Fibroblast of lung (primary cell): ENCODE results near the gene ZNF501. TPM values are rescaled to one million over a fixed set of nuclear protein-coding genes. Genes with fewer than 3 reads are reported as not detected.

Experiments used
- DNase-seq, 2 donors: peaks; one replicate each; pipeline versions ENCODE4 v3.0.0 to v3.0.0-alpha.2; 2010; ENCODE audit warnings: low read depth in 2 of 2
- H2AFZ ChIP-seq: 2 replicates; pipeline ENCODE4 v1.5.1; 2012; ENCODE audit warnings: low read length, control low read depth, inconsistent platforms
- H3K27ac ChIP-seq: 2 replicates; pipeline ENCODE4 v1.5.1; 2011; ENCODE audit warnings: low read length, control low read depth; ENCODE audit not compliant: insufficient read depth
- H3K27me3 ChIP-seq: 2 replicates; pipeline ENCODE4 v1.5.1; 2011; ENCODE audit warnings: mild to moderate bottlenecking, low read length; ENCODE audit not compliant: control insufficient read depth, insufficient read depth
- H3K36me3 ChIP-seq: 2 replicates; pipeline ENCODE4 v1.5.1; 2011; ENCODE audit warnings: low read length; ENCODE audit not compliant: control insufficient read depth, insufficient read depth
- H3K4me1 ChIP-seq: 2 replicates; pipeline ENCODE4 v1.5.1; 2011; ENCODE audit warnings: low read length; ENCODE audit not compliant: control insufficient read depth, insufficient read depth; ENCODE audit errors: extremely low read depth
- H3K4me2 ChIP-seq: 2 replicates; pipeline ENCODE4 v1.5.1; 2011; ENCODE audit warnings: low read length, control low read depth; ENCODE audit not compliant: insufficient read depth; ENCODE audit errors: extremely low read depth
- H3K4me3 ChIP-seq, 4 experiments: fragments of 200-600 bp in 1 of 4; sonication (generic) in 1 of 4; replicated peaks in 1 of 4; 2 replicates each; pipeline ENCODE4 v1.5.1; 2011 to 2016; ENCODE audit warnings: low read length in 4 of 4, low read depth in 3 of 4, mild to moderate bottlenecking in 3 of 4, control low read depth in 2 of 4, inconsistent platforms in 1 of 4, mixed read lengths in 1 of 4; ENCODE audit not compliant: insufficient read depth in 1 of 4; ENCODE audit errors: control extremely low read depth in 1 of 4
- H3K79me2 ChIP-seq: 2 replicates; pipeline ENCODE4 v1.5.1; 2012; ENCODE audit warnings: mild to moderate bottlenecking, low read length, inconsistent platforms; ENCODE audit not compliant: control insufficient read depth, insufficient read depth
- H3K9ac ChIP-seq: 2 replicates; pipeline ENCODE4 v1.5.1; 2011; ENCODE audit warnings: mild to moderate bottlenecking, low read length, control low read depth; ENCODE audit not compliant: insufficient read depth
- H3K9me3 ChIP-seq: 2 replicates; pipeline ENCODE4 v1.5.1; 2012; ENCODE audit warnings: low read depth, low read length; ENCODE audit not compliant: control insufficient read depth, insufficient read depth
- H4K20me1 ChIP-seq: 2 replicates; pipeline ENCODE4 v1.5.1; 2011; ENCODE audit warnings: low read length; ENCODE audit not compliant: control insufficient read depth, insufficient read depth; ENCODE audit errors: extremely low read depth
- EZH2 ChIP-seq: IDR thresholded peaks from 2 replicates; pipeline ENCODE4 v1.5.1; 2012; ENCODE audit warnings: low read length, control low read depth, mild to moderate bottlenecking; ENCODE audit errors: missing control alignments
- polyA minus RNA-seq: library from RNA; depleted of rRNA, polyadenylated mRNA; stranded (reverse); fragments of >200 nt; gene quantifications from 2 replicates; pipeline ENCODE4 v1.2.3, GENCODE V29; 2011; ENCODE audit warnings: low replicate concordance
- polyA plus RNA-seq, 2 donors: library from polyadenylated mRNA; depleted of rRNA in 1 of 2; stranded (reverse) in 1 of 2; unstranded in 1 of 2; fragments of >200 nt; gene quantifications; 2 replicates each; pipeline ENCODE4 v1.2.1, GENCODE V29; 2011 to 2012; ENCODE audit warnings: missing spikeins in 1 of 2
- total RNA-seq: library from RNA; depleted of rRNA; stranded (reverse); fragments of >200 nt; gene quantifications from 2 replicates; pipeline ENCODE4 v1.2.1, GENCODE V29; 2014
- TF ChIP-seq, protein P1 (sequence below), 2 donors: IDR thresholded peaks in 1 of 2; conservative IDR thresholded peaks in 1 of 2; 1 replicate in 1 of 2; 2 replicates in 1 of 2; pipeline ENCODE4 v1.5.1; 2011 to 2012; ENCODE audit warnings: low read length in 2 of 2, control low read depth in 1 of 2, inconsistent platforms in 1 of 2, low read depth in 1 of 2, mild to moderate bottlenecking in 1 of 2

ZNF501 gene
- 11.3 and 16.0 TPM in 2 replicates for total RNA-seq
- polyA plus RNA-seq = 3.2 and 3.7 TPM in 2 replicates
- 2.7 and 3.0 TPM in 2 replicates for polyA plus RNA-seq (2012)
- polyA minus RNA-seq = 2.4 TPM in 1 of 2 replicates, not detected in the other

DNA sequence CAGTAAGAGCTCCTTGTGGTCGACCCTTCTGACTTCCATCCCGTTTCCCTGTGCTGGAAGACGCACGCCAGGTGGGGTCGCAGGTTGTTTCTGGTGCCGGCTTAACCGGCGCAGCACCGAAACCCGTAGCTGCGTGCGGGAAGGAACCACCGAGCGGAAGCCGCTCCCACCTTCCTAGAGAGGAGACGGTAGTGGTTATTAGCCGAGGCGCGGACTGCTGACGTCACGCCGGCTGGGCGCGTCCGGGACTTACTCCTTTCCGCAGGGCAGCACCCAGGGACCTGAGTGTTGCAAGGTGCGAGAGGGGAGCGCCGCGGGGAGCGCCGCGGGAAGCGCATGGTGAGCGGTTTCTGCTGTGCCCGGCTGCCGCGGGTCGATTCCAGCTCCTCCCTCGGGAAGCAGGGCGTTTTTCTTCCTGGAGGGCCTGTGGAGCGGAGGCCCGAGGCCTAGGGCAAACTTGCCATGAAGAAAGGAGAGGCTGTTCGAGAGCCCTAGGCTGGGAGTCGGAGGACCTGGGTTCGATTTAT is at the start of gene ZNF501:
Gene ZNF501 (plus strand): TSS at position 252 of the 527 bp plus-strand sequence. CDS start 4,787 bp downstream, outside the sequence.
- H3K27me3 ChIP-seq = no peaks in the 10 kb centered on the region
- TF ChIP-seq EZH2 = no peak
- TF ChIP-seq, protein P1, sequence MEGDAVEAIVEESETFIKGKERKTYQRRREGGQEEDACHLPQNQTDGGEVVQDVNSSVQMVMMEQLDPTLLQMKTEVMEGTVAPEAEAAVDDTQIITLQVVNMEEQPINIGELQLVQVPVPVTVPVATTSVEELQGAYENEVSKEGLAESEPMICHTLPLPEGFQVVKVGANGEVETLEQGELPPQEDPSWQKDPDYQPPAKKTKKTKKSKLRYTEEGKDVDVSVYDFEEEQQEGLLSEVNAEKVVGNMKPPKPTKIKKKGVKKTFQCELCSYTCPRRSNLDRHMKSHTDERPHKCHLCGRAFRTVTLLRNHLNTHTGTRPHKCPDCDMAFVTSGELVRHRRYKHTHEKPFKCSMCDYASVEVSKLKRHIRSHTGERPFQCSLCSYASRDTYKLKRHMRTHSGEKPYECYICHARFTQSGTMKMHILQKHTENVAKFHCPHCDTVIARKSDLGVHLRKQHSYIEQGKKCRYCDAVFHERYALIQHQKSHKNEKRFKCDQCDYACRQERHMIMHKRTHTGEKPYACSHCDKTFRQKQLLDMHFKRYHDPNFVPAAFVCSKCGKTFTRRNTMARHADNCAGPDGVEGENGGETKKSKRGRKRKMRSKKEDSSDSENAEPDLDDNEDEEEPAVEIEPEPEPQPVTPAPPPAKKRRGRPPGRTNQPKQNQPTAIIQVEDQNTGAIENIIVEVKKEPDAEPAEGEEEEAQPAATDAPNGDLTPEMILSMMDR (conservative IDR thresholded peaks at IDR 0.05 in 1 of 2, IDR thresholded peaks at IDR 0.05 in 1 of 2; ENCODE audit: low read depth in 1 of 2, low read length in 2 of 2) = no peak
- peak; percentile 93 to 96 for DNase-seq
- no peaks in the 10 kb centered on the region for H3K79me2 ChIP-seq
- H3K9me3 ChIP-seq = peaks cover 1% of the 10 kb centered on the region
- peak within 1 kb of the TSS; percentile 99 for H2AFZ ChIP-seq
- peak within 1 kb of the TSS; percentile 60 for H3K4me2 ChIP-seq
- peak within 1 kb of the TSS; percentile 50 to 88 (median 70) for H3K4me3 ChIP-seq
- no peaks in the 10 kb centered on the region for H4K20me1 ChIP-seq
- no peaks in the 10 kb centered on the region for H3K36me3 ChIP-seq
- no peaks in the 10 kb centered on the region for H3K4me1 ChIP-seq
- H3K9ac ChIP-seq = peak within 1 kb of the TSS; percentile 28
- peak within 1 kb of the TSS; percentile 20 for H3K27ac ChIP-seq

GRCh38 chr3:44680921-44681455 is 48.4 kb upstream of the ZNF501 start:
- no peaks in the 10 kb centered on the region for H3K27me3 ChIP-seq
- no peak overlapping the region for H3K27ac ChIP-seq
- no peaks in the 10 kb centered on the region for H3K9me3 ChIP-seq
- H3K79me2 ChIP-seq = no peaks in the 10 kb centered on the region
- DNase-seq = peak in 1 of 2 donors; percentile 26
- H3K36me3 ChIP-seq = no peaks in the 10 kb centered on the region
- no peak overlapping the region for H3K4me2 ChIP-seq
- no peaks in the 10 kb centered on the region for H4K20me1 ChIP-seq
- no peak overlapping the region for H3K4me3 ChIP-seq
- no peak overlapping the region for H2AFZ ChIP-seq
- no peaks in the 10 kb centered on the region for H3K4me1 ChIP-seq
- H3K9ac ChIP-seq = no peak overlapping the region
- no peak for TF ChIP-seq EZH2
- TF ChIP-seq, protein P1 (conservative IDR thresholded peaks at IDR 0.05 in 1 of 2, IDR thresholded peaks at IDR 0.05 in 1 of 2; ENCODE audit: low read depth in 1 of 2, low read length in 2 of 2) = no peak

GRCh38 chr3:44682182-44682896 is 47.1 kb upstream of the ZNF501 start:
- Histone ChIP-seq H3K4me2 (no peak overlapping the region), H3K9ac (no peak overlapping the region)
- DNase-seq = peak in 1 of 2 donors; percentile 82

More at GRCh38 chr3:44682182-44682896, 47.1 kb upstream of the ZNF501 start:
- Histone ChIP-seq H3K79me2 (no peaks in the 10 kb centered on the region), H3K9me3 (no peaks in the 10 kb centered on the region), H3K4me1 (no peaks in the 10 kb centered on the region), H3K4me3 (no peak overlapping the region), H2AFZ (no peak overlapping the region), H3K27ac (no peak overlapping the region), H3K27me3 (no peaks in the 10 kb centered on the region), H3K36me3 (no peaks in the 10 kb centered on the region), H4K20me1 (no peaks in the 10 kb centered on the region)
- no peak for TF ChIP-seq EZH2
- TF ChIP-seq, protein P1 (conservative IDR thresholded peaks at IDR 0.05 in 1 of 2, IDR thresholded peaks at IDR 0.05 in 1 of 2; ENCODE audit: low read depth in 1 of 2, low read length in 2 of 2) = no peak
